GM21515 (cell line): Measurements from ENCODE around the gene RCOR2.

Experiments used
- ATAC-seq: cut with Tn5 transposase; IDR thresholded peaks from one replicate; pipeline ENCODE4 v1.9.1; 2021; ENCODE audit not compliant: unreplicated experiment

The RCOR2 gene

GRCh38 chr11:63923319-63923718 is 6.4 kb upstream of the RCOR2 start:
- no peak for ATAC-seq

- ATAC-seq, result no peak
Observed at GRCh38 chr11:63922673-63923192, 5.8 kb upstream of the RCOR2 start.

- no peak for ATAC-seq
Observed at GRCh38 chr11:63920939-63921417, 4.0 kb upstream of the RCOR2 start.

DNA sequence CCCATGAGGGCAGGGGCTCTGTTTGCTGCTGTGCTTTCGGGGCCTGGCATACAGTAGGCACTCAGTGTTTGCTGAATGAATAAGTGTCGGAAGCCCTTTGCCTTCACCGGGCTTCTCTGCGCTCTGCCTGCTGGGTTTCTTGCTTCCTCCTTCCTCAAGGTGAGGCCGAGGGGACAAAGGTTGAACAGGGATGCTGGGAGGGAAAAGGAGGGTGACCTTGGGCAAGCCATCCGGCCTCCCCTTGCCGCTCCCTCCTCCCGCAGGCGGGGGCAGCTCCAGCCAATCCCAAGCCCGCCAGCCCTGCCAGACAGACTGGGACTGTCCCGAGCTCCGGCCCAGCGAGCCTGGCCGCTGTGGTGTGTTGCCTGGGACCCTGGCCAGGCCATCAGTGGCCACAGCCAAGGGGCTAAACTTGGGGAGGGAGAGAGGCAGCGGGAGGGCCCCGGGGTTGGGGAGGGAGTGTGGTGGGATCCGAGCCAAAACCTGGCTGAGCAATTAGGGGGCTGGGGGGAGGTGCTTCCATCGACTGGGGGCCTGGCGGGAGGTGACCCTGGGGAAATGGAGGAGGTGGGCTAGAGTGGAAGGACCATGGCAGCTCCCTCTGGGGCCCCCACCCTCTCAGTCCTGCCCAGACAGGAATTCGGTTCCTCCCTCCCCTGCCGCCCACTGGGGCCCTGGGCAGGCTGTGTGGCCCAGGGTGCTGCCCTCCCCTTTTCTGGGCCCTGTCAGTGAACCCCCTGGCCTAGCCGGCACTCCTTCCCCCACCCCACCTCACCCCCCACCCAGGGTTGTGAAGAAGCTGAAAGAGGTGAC is 3.4 kb upstream of the RCOR2 start:
- ATAC-seq, result no peak

DNA sequence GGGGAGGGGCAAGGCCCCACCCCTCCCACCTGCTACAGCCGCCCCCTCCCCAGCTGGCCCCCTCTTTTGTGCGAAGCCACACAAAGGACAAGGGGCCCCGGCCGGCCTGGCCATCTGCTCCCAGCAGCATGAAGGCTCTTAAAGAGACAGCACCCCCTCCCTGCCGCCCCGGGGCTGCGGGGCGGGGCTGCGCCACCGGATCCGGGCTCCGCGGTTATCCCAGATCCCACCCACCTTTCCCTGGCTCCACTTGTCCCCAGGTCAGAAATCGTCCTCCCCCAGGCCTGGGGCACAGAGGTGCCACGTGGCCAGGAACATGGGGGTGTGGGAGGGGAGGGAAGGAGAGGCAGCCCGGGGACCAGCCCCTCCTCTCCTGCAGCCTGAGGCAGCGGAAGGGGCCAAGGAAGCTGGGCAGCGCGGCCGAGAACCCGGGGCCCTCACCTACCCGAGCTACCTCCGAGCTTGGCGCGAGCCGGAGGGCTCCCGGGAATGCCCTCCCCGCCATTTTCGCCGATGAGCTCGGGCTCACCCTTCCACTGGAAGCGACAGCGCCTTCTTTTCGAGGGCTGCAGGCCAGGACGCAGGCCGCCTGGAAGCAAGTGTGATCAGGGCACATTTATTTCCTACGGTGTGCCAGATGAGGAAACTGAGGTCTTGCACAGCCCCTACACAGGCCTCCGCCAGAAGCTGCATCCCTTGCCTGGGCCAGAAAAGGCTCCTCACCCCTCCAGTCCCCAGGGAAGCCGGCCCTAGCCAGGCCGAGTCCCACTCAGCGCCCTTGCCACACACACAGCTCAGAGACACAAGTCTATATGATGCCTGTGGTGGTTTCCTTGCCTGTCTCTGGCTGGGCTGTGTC is 2.5 kb upstream of the RCOR2 start:
- no peak for ATAC-seq

GRCh38 chr11:63918507-63919191 is 1.7 kb upstream of the RCOR2 start:
- no peak for ATAC-seq

DNA sequence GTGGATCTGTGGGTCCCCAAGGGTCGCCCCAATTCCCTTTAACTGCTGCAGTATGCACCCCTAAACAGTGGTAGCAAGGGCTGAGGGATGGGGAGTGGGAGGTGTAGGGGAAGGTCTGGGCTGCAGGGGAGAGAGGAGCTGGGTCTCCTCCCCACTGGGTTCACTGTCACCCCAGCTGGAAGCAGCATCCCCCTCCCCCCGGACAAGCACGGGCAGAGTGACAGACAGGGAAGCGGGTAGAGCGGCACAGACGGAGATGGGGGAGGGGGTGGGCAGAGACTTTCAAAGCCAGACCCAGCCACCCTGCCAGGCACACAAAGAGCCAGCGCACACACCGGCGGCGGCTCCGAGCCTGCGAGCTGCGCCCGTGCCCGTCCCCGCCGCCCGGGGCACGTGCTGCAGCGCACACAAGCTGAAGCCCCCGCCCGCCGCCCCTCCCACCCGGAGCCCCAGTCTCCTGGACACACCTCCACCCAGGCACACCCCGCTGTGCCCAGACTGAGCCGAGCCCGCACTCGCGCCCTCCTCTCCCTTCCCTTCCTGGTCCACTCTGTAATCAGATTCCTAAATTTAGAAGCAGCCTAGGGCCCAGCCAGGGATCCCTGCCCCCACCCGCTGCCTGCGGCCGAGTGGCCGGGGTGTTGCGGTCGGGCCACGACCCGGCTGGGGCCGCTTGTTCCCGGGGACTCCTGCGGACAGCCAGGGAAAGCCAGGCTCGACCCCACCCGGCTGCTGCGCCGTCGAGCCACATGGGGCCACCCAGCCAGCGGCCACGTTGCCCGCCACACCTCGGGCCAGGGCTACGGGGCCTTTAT is 935 bp upstream of the RCOR2 start:
- ATAC-seq, result no peak

GRCh38 chr11:63915961-63916836 is 765 bp downstream of the RCOR2 start:
- no peak for ATAC-seq

DNA sequence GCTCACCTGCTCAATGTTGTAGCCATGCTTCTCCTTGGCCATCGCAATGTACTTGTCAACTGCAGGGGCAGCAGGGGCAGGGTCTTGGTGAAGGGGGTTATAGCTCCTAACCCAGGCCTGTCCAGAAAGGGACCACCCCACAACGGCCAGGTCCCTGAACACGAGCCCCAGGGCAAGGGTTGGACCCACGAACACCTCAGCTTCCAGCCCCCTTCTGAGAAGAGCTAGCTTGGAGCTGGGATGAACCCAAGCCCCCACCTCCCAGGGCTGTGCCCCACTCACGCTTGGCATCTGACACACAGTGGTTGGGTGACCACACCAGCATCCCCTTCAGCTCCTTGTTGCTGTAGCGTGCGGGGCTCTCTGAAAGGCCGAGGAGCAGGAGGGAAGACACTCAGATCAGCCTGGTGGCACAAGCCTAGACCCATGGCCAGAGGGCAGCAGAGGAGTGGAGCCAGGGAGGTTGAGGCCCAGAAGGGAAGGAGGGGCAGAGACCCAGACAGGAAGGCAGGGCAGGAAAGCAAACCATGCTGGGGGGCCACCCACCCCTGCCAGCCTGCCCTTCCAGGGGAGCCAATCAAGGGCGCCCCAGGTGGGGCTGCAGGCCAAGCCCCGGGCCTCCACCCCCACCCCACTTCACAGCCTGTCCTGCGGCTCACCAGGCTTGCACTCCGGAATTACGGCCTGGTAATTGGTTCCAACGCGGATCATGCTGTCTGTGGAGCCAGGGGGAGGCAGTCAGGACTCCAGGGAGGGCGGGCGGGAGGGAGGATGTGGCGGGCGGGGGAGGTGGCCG is 1.9 kb downstream of the RCOR2 start:
- no peak for ATAC-seq

DNA sequence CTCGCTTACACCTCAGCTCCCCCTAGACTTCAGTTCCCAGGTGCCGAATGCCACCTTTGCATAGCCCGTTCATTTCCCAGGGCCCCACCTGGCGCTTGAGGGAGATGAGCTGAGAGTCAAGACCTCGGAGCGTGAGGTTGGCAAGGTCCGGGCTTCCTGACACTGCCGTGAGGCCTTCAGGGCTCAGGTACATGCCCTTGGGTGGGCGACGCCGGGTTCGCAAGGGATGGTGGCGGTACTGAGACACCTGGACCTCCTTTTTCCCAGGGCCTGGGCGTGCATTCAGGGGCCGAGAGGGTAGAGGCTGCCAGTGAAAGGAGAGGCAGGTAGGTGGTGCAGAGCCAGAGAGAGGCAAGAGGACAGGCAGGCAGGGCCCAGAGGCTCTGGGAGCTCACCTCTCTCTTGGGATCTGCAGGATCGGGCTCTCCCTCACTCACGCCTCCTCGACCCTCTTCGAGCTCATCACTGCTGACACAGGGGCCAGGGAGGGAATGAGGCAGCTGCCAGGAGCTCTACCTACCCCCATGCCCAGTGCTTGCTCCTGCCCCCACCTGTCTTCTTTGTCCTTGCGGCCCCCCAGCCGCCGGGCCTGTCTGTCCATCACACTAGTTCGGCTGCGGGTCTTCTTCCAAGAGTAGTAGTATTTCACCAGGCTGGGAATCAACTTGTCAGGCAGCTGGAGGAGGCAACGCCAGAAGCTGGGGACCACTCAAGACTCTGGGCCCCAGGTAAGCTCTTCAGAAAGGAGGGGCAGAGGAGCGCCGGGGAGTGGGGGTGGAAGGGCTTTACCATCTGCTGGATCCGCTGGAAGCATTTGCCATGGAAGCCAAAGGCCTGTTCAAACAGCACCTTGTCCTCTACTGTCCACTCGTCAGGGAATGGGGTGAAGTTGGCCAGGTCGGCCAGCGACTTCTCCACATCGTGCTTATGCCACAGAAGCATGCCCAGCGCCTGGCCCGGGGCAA is 2.8 kb downstream of the RCOR2 start:
- ATAC-seq, result no peak

GRCh38 chr11:63912678-63913077 is 4.3 kb downstream of the RCOR2 start:
- no peak for ATAC-seq

DNA sequence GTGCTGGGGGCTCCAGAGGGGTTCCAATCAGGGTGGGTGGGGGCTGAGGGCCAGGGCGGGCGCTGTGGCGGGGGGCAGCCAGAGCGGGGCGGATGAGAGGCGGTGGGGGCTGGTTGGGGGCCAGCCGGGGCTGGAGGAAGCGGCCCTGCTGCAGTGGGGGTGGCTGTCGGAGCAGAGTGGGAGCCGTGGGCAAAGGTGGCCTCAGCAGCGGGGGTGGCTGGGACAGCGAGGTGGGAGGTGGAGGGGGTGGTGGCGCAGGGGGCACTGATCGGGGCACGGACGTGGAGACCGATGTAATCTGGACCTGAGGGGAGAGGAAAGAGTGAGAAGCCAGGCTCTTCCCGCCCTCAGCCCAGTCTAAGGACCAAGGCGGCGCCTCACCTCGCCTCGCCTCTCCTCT is 5.1 kb downstream of the RCOR2 start:
- ATAC-seq, result no peak

DNA sequence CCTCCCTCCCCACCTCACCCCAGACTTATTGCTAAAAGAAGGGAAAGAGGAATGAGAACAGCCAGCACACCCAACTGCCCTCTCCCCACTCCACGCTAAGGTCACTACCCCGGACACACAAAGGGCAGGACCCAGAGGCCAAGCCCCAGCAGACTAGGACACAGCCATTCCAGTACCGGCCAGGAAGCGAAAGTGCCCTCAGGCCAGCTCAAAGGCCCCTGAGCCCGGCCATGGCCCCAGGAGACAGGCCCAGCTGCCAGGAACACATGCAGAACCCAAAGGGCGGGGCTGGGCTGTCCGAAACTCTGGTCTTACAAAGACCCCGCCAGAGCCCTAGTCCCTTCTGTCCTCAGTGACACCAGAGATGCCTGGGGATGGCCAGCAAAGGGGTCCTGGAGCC is 5.5 kb downstream of the RCOR2 start:
- no peak for ATAC-seq

- no peak for ATAC-seq
Observed at GRCh38 chr11:63910675-63911074, 6.3 kb downstream of the RCOR2 start.

DNA sequence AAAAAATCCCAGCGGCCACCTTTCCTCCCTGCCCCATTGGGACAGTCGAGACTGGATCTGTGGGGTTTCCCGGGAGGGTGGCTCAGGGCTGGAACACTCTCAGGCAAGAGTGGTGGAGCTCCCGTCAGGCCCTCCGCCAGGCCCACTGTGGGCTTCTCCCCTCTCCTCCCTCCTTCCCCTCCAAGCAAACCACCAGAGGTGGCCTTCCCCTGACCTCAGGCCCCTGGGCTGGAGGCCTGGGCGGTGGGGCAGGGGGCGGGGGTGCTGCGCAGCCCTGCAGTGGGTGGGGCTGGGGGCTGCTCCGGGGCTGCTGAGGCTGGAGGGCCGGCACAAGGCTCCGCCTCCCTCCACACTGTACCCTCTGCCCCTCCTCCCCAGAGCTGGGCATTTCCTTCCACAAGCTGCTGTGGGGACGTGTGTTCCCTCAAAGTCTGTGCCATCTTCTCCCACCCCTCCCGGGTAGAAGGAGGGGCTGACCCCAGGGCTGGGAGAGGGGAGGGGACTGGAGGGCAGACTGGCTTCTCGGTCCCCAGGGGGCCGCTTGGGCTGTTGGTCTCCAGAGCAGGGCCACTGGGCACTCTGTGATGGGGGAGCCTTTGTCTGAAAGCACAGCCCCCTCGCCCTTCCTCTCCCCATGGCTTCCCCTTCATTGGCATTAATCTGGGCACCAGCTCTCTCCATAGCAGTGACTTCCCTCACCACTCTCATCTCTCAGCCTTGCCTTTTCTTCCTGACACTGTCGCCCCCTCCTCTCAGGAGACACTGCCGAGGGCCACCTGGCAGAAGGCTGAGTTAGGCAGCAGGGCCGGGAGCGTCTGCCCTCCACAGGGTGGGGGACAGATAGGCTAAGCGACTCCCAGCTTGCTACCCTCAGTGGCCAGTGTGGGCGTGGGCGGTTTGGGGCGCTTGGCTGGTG is 7.1 kb downstream of the RCOR2 start:
- no peak for ATAC-seq

DNA sequence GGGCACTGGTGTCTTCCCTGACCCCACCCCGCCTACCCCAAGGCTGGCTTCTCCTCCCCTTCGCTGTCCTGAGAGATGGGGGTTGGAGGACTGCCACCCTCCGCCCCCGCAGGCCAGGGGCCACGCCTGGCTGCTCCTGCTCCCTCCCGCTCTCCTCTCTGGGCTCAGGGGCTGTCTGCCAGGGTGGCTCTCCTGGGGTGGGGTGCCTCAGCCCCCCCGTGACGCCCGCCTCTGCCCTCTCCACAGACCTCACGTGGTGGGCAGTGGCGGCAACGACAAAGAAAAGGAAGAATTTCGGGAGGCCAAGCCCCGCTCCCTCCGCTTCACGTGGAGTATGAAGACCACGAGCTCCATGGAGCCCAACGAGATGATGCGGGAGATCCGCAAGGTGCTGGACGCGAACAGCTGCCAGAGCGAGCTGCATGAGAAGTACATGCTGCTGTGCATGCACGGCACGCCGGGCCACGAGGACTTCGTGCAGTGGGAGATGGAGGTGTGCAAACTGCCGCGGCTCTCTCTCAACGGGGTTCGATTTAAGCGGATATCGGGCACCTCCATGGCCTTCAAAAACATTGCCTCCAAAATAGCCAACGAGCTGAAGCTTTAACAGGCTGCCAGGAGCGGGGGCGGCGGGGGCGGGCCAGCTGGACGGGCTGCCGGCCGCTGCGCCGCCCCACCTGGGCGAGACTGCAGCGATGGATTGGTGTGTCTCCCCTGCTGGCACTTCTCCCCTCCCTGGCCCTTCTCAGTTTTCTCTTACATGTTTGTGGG is 8.1 kb downstream of the RCOR2 start:
- ATAC-seq, result no peak
